Measurements from ENCODE around the gene UGT1A7. TPM values are rescaled to one million over a fixed set of nuclear protein-coding genes. Genes with fewer than 3 reads are reported as not detected.

UGT1A7 gene
- polyA plus RNA-seq, 1 donor (not counting 4 experiments of a cell fraction or from before 2014, with no cell fraction given): 0.87 TPM

GRCh38 chr2:233820774-233821105 is 139.0 kb downstream of the UGT1A7 start:
- Histone ChIP-seq H2AFZ (ENCODE audit: control insufficient read depth, low read length) (no peak overlapping the region), H3K36me3 (ENCODE audit: control insufficient read depth in 2 of 2, extremely low read depth in 1 of 2, insufficient read depth in 2 of 2, low read length in 2 of 2) (no peaks in the 10 kb centered on the region), H4K20me1 (ENCODE audit: control insufficient read depth, extremely low read depth, insufficient read depth, low read length) (no peaks in the 10 kb centered on the region), H3K9me1 (ENCODE audit: control insufficient read depth, extremely low read depth, insufficient read depth, low read length) (no peaks in the 10 kb centered on the region), H3K4me1 (ENCODE audit: control insufficient read depth, extremely low read depth, insufficient read depth, low read length) (no peaks in the 10 kb centered on the region), H3K9me3 (ENCODE audit: control insufficient read depth, low read depth, low read length) (no peaks in the 10 kb centered on the region), H3K27ac (ENCODE audit: control insufficient read depth, insufficient read depth, low read length) (no peak overlapping the region), H3K79me2 (ENCODE audit: control insufficient read depth, insufficient read depth, low read length) (no peaks in the 10 kb centered on the region), H3K4me2 (ENCODE audit: control insufficient read depth, extremely low read depth, insufficient read depth, low read depth, low read length) (no peak overlapping the region), H3K27me3 (ENCODE audit: control insufficient read depth, extremely low read depth, insufficient read depth, low read length) (peaks cover 5% of the 10 kb centered on the region), H3K9ac (ENCODE audit: control insufficient read depth, extremely low read depth, insufficient read depth, low read length) (no peak overlapping the region), H3K4me3 (ENCODE audit: control insufficient read depth in 2 of 3, extremely low read depth in 1 of 3, insufficient read depth in 2 of 3, low read depth in 1 of 3, low read length in 3 of 3) (no peak overlapping the region)
- dilution Hi-C loops (cut with MboI; ENCODE audit: extremely low pct_ligation_motif_present, low sequenced_read_pairs): no loop called here
- no peak for TF ChIP-seq EZH2 (IDR thresholded peaks at IDR 0.05; ENCODE audit: low read length)
- TF ChIP-seq CTCF (optimal IDR thresholded peaks at IDR 0.05 in 1 of 3, IDR thresholded peaks at IDR 0.05 in 1 of 3, conservative IDR thresholded peaks at IDR 0.05 in 1 of 3; ENCODE audit: extremely low read depth in 1 of 3, insufficient read depth in 2 of 3, low read length in 3 of 3): no peak
- DNase-seq (ENCODE audit: low read depth, low spot score): no peak
- FAIRE-seq: no peak

- Histone ChIP-seq H3K4me3 (ENCODE audit: control insufficient read depth in 2 of 3, extremely low read depth in 1 of 3, insufficient read depth in 2 of 3, low read depth in 1 of 3, low read length in 3 of 3) (no peak overlapping the region), H3K27ac (ENCODE audit: control insufficient read depth, insufficient read depth, low read length) (no peak overlapping the region), H3K9me3 (ENCODE audit: control insufficient read depth, low read depth, low read length) (no peaks in the 10 kb centered on the region), H3K36me3 (ENCODE audit: control insufficient read depth in 2 of 2, extremely low read depth in 1 of 2, insufficient read depth in 2 of 2, low read length in 2 of 2) (no peaks in the 10 kb centered on the region), H4K20me1 (ENCODE audit: control insufficient read depth, extremely low read depth, insufficient read depth, low read length) (no peaks in the 10 kb centered on the region), H2AFZ (ENCODE audit: control insufficient read depth, low read length) (no peak overlapping the region), H3K27me3 (ENCODE audit: control insufficient read depth, extremely low read depth, insufficient read depth, low read length) (peaks cover 5% of the 10 kb centered on the region), H3K9me1 (ENCODE audit: control insufficient read depth, extremely low read depth, insufficient read depth, low read length) (no peaks in the 10 kb centered on the region), H3K9ac (ENCODE audit: control insufficient read depth, extremely low read depth, insufficient read depth, low read length) (no peak overlapping the region), H3K79me2 (ENCODE audit: control insufficient read depth, insufficient read depth, low read length) (no peaks in the 10 kb centered on the region), H3K4me1 (ENCODE audit: control insufficient read depth, extremely low read depth, insufficient read depth, low read length) (no peaks in the 10 kb centered on the region), H3K4me2 (ENCODE audit: control insufficient read depth, extremely low read depth, insufficient read depth, low read depth, low read length) (no peak overlapping the region)
- TF ChIP-seq EZH2 (IDR thresholded peaks at IDR 0.05; ENCODE audit: low read length): no peak
- TF ChIP-seq CTCF (optimal IDR thresholded peaks at IDR 0.05 in 1 of 3, IDR thresholded peaks at IDR 0.05 in 1 of 3, conservative IDR thresholded peaks at IDR 0.05 in 1 of 3; ENCODE audit: extremely low read depth in 1 of 3, insufficient read depth in 2 of 3, low read length in 3 of 3): no peak
- no peak for DNase-seq (ENCODE audit: low read depth, low spot score)
- FAIRE-seq: no peak
- dilution Hi-C loops (cut with MboI; ENCODE audit: extremely low pct_ligation_motif_present, low sequenced_read_pairs): no loop called here
These were observed 139.5 kb downstream of the UGT1A7 start for GRCh38 chr2:233821196-233821595.
